HG02885 (cell line): ENCODE data around the gene BRIP1.
"Not testable (repeated sequence)": the region's sequence is repeated elsewhere in the genome, so short reads cannot be mapped to it uniquely, and the experiment has no call there.

Experiments used
- ATAC-seq: cut with Tn5 transposase; IDR thresholded peaks from one replicate; pipeline ENCODE4 v1.9.1; 2021; ENCODE audit warnings: mild to moderate bottlenecking; ENCODE audit not compliant: unreplicated experiment, poor library complexity

The BRIP1 gene

GRCh38 chr17:61862975-61863800 is at the start of gene BRIP1:
Gene BRIP1 (minus strand): TSS chr17:61863528. CDS start chr17:61861539, 1,989 bp downstream.
- ATAC-seq: peak; percentile 93

DNA sequence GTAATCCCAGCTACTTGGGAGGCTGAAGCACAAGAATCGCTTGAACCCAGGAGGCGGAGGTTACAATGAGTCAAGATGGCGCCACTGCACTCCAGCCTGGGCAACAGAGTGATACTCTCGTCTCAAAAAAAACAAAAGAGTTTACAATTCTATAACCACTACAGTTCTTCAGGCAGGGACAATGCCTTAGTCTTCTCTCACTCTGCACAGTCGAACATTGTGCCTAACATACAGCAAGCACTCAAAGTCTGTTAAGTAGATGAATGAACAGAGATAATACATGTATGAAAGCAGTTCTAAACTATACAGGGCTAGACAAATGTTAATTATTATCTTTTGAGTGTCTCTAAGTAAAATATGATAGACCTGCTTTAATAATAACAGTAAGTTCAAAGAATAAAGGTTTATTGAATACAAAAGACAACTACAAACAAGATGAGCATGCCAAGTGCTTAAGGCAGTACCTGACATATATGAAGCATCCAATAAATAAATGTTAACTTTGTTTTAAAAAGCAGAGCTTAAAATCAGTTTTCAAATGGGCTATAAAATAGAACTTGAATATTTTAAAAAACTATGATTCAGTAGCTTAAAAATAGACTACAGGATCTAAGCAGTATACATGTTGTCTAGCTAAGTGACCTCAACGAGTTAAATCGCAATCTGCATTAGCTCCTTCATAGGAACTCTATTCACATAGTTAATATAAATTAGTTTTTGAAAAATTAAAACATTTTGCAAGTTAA is 45.1 kb upstream of the BRIP1 start:
- no peak for ATAC-seq

- ATAC-seq: no peak
Measured at GRCh38 chr17:61907361-61907760, 44.0 kb upstream of the BRIP1 start.

DNA sequence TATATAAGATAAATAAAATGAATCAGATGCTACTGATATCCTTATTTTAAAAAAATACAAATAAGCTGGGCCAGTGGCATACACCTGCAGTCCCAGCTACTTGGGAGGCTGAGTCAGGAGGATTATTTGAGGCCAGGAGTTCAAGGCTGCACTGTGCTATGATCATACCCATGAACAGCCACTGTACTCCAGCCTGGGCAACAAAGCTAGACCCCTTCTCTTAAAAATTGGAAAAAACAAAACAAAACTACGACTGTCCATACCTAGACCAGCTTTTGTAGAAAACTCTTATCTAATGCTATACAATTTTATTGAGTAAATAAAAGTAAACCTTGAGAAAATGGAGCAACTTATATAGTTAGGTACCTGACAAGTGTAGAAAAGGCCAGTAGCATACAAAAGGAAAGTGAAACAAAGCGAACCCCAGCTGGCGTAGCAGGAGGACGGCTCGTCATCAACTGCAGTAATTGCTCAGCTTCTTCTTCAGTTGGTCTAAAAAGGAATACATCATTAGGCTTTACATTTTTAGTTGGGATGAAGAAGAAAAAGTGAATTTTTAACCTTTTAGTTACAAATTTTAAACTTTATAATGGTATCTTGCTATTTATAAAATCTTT is 40.9 kb upstream of the BRIP1 start:
- ATAC-seq: peak; percentile 81

- ATAC-seq: no peak
Measured at GRCh38 chr17:61903251-61903650, 39.9 kb upstream of the BRIP1 start.

DNA sequence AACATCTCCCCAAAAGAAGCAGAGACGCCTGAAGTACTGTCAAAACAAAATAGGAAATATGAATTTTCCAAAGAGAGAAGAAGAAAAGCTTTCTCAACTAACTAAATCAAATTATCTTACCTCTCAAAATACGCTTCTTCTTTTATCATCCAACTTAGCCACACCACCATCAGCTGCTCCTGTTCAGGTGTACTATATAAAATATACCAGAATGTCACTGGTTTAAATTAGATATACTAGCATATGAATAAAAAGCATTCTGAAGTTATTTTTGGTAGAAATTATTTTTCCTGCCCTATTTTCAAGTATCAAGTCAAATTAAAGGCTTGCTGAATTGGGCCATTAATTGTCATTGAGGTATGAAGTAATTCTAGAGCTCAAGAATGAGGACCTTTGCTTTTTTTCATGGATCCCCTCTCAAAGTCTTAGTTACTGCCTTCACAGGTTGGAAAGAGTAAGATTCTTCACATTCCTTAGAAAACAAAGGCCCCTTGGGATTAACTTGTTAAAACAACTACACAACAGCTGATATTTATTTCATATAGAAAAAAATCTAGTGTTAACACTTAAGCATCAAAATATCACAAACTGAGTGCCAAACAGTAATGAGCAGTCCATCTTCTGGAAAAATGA is 34.3 kb upstream of the BRIP1 start:
- ATAC-seq: no peak

- ATAC-seq: no peak
Measured at GRCh38 chr17:61895391-61895790, 32.1 kb upstream of the BRIP1 start.

GRCh38 chr17:61894310-61894709 is 31.0 kb upstream of the BRIP1 start:
- ATAC-seq: not testable (repeated sequence)

- not testable (repeated sequence) for ATAC-seq
Measured at GRCh38 chr17:61887733-61888132, 24.4 kb upstream of the BRIP1 start.

DNA sequence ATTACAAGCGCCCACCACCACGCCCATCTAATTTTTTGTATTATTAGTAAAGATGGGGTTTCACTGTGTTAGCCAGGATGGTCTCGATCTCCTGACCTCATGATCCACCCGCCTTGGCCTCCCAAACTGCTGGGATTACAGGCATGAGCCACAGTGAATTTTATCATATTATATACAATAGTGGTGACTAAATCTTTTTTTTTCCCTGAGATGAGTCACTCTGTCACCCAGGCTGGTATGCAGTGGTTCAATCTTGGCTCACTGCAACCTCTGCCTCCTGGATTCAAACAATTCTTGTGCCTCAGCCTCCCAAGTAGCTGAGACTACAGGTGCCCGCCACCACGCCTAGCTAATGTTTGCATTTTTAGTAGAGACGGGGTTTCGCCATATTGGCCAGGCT is 22.5 kb upstream of the BRIP1 start:
- not testable (repeated sequence) for ATAC-seq

DNA sequence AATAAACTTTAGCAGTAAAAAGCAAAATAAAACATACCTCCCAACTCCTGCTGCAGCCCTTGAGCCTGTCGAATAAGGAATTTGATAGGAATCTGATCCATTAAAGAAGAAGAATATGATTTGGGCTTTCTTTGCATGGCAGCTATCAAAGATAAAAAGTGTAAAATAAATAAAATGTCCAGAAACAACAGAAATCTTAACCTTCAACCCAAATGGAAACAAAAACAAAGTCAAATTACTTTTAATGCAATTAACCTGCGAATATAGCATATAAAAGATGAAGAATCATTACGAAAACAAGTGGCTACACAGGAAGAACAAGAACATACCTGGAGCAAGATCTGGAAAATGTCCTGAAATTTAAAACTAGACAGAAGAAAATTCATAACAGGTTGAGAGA is 21.5 kb upstream of the BRIP1 start:
- no peak for ATAC-seq

DNA sequence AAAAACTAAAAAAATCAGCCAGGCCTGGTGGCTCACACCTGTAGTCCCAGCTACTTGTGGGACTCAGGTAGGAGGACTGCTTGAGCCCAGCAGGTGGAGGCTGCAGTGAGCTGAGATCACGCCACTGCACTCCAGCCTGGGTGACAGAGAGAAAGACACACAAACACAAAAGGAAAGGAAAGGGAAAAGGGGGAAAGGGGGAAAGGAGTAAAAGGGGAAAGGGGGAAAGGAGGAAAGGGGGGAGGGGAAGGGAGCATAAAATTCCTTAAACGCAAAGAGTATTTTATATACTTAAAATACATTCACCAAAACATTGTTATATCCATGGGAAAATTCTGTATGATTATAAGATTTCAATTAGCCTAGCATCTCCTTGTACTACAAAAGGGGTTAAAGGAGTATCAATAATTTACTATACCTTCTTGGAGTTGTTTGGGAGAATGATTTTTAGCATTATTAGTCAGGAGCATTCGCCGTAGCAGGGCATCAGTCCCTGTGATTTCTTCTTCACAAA is 17.3 kb upstream of the BRIP1 start:
- no peak for ATAC-seq

DNA sequence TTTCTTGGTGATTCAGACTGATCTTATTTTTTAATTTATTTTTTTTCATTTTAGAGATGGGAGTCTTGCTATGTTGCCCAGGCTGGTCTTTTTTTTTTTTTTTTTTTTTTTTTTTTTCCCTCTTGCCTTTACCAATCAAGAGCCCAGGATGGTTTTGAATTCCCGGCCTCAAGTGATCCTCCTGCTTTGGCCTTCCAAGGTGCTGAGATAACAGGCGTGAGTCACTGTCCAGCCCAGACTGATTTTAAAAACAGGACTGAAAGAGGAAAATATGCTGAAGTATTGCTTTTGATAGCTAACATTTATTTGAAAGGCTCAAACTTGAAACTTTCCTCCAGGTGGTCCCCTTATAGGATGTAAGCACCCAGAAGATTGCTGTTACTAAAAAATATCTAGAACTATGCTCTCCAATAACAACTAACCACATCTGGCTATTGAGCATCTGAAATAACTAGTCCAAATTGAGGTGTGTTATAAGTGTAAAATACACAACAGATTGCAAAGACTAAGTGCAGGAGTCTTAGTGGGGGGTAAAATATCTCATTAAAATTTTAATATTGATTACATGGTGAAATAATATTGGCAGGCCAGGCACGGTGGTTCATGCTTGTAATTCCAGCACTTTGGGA is 15.8 kb upstream of the BRIP1 start:
- no peak for ATAC-seq

DNA sequence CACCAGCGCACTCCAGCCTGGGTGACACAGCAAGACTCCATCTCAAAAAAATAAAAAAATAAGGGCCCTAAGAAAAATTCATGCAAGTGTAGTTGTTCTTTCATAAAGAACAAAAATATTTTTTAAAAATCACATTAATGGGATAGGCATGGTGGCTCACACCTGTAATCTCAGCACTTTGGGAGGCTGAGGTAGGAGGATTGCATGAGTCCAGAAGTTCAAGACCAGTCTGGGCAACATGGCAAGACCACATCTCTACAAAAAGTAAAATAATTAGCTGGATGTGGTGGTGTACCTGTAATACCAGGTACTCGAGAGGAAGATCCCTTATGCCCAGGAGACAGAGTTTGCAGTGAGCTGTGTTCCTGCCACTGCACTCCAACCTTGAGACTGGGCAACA is 15.2 kb upstream of the BRIP1 start:
- ATAC-seq: no peak

GRCh38 chr17:61877837-61878236 is 14.5 kb upstream of the BRIP1 start:
- ATAC-seq: no peak

- no peak for ATAC-seq
Measured at GRCh38 chr17:61875804-61876203, 12.5 kb upstream of the BRIP1 start.

- no peak for ATAC-seq
Measured at GRCh38 chr17:61875285-61875684, 12.0 kb upstream of the BRIP1 start.

GRCh38 chr17:61874075-61874474 is 10.7 kb upstream of the BRIP1 start:
- ATAC-seq: no peak

- no peak for ATAC-seq
Measured at GRCh38 chr17:61872099-61872498, 8.8 kb upstream of the BRIP1 start.

DNA sequence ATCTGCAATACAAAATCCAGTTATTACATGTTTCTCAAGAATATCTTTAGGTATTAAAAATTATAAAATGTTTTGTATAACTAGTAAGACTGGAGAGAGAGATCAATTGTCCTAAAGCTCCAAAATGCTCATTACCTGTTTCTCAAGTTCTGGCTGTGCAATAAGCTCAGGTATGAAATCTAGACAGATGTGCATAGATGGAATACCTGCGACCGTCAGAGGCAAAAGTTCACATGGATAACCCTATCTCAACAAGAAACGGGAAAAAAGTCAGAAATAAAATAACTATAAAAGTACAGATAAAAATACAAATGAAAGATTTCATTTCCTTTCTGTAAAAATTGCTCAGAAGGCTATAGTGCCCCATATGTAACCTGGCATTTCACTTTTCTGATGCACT is 5.8 kb upstream of the BRIP1 start:
- ATAC-seq: no peak
